GM18861 (cell line): ENCODE data around the gene GOLGA6A.
"Not testable (repeated sequence)": the region's sequence is repeated elsewhere in the genome, so short reads cannot be mapped to it uniquely, and the experiment has no call there.

Experiments
- ATAC-seq: cut with Tn5 transposase; IDR thresholded peaks from one replicate; pipeline ENCODE4 v1.9.1; 2021; ENCODE audit not compliant: unreplicated experiment

GOLGA6A gene, protein sequence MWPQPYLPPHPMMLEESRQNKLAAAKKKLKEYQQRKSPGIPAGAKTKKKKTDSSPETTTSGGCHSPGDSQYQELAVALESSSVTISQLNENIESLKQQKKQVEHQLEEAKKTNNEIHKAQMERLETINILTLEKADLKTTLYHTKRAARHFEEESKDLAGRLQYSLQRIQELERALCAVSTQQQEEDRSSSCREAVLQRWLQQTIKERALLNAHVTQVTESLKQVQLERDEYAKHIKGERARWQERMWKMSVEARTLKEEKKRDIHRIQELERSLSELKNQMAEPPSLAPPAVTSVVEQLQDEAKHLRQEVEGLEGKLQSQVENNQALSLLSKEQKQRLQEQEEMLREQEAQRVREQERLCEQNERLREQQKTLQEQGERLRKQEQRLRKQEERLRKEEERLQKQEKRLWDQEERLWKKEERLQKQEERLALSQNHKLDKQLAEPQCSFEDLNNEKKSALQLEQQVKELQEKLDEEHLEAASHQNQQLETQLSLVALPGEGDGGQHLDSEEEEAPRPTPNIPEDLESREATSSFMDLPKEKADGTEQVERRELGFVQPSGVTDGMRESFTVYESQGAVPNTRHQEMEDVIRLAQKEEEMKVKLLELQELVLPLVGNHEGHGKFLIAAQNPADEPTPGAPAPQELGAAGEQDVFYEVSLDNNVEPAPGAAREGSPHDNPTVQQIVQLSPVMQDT

DNA sequence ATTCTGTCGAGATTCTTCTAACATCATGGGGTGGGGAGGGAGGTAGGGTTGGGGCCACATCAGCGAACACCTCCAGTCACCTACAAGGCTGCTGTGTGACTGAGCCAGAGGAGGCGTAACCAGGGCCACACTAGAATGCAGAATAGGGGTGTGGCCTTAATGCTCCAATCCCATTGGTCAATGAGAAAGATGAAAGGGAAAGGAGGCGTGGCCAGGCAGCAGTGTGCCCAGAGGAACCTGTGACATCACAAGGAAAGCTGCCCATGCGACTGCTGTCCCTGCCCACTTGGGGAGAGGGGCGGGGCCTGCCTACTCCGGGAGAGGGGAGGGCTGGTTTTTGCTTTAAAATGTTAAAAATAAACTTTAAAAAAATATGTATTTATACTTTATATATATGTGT is at the start of gene GOLGA6A:
Gene GOLGA6A (minus strand): TSS at position 101 of the 400 bp plus-strand sequence. CDS start 41 bp downstream, at position 60.
- ATAC-seq: not testable (repeated sequence)

DNA sequence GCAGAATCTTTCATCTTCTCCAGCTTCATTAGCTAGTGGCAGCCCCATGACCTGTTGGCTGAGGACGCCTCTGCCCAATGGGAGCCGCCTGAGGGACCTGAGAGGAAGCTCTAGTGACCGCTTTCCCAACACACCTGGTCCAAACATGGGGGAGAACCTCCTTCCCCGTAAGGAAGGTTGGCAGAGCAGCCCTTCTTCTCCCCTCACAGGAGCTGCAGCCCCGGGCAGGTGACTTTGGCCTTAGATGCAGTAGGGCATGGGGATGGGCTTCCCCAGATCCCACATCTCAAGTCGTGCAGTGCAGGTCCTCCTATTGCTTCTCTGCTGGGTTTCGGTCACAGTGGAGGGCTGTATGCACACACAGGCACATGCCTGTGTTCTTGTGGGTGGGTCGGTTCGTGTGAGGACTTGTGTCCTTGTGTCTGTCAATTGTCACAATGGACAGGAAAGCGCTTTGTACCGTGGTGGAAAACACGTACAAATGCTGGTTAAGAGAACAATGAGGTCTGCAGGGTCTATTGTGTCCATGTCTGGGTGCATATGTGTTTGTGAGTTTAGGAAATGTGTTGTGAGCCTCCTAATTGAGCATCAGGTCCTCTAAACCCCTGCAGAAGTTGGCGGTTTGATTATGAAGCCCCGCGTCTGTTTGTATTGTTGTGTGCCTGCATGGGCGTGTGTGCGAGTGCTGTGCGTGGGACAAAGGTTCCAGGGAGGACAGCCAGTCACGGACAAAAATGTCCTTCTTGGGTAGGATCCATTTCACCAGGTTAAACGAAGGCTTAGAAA is 49.5 kb upstream of the GOLGA6A start:
- no peak for ATAC-seq

DNA sequence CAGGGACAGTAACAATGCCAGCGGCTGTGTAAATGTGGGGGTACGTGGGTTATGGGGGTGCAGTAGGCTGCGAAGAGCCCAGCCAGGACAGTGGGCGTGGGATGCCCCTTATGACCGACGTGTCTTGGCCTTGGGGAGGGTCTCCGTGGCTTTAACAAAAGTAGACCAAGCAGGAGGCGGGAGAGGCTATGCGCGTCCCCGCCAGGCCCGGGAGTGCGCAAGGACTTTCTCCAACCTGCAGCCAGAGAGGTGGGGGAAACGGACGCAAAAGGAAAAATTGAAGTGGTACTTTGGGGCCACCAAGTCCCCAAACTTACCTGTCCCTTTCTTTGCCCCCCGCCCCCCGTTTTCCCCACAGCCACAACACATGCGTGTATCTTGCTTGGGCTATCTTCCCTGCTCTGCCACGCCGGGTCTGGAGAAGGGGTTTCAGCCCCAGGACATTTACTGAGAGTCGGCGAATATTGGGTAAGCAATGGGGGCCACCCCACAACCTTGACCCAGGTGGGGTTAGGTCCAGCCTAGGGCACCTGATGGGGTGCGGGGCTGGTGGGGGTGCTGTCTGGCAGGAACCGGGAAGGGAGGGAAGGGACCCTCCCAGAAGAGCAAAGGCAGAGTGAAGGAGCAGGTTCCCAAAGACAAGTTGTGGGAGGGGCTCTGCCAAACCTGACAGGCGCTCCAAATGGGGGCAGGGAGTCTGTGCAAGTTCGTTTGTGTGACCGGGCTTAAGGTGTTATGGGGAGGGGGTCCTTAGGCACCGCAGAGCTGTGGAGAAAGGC is 48.7 kb upstream of the GOLGA6A start:
- ATAC-seq: no peak

DNA sequence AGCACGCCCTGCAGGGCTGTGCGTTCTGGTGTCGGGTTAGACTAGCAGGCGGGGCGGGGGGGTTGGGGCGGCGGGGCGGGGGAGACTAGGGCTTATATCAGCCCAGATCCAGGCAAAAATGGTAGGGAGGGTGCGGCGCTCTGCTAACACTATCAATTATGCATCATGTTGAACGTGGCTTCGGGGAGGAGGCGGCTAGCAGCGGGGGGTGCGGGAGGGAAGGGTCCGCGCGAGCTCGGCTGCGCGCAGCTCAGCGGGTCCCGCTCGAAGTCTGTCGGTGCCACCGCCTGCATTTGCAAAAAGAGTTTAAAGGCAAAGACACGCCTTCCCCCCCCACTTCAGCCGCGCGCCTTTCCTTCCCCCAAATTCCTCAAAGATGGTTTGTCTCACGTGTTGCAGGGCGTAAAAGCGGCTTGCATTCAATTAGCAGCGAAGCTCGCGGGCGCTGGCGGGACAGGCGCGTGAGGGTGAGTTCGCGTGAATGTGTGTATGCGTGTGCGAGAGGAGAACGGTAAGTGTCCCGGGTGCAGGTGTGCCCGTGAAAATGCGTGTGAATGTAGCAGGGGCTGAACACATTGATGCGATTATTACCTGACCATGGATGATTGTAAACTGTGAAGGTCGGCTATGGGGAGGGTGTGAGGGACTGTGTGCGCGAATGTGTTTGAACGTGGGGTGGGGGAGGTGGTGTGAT is 48.0 kb upstream of the GOLGA6A start, which contains the start of gene ISLR2:
Gene ISLR2 (plus strand): TSS at position 432 of the 694 bp plus-strand sequence. CDS start 2,169 bp downstream, outside the sequence.
- no peak for ATAC-seq

DNA sequence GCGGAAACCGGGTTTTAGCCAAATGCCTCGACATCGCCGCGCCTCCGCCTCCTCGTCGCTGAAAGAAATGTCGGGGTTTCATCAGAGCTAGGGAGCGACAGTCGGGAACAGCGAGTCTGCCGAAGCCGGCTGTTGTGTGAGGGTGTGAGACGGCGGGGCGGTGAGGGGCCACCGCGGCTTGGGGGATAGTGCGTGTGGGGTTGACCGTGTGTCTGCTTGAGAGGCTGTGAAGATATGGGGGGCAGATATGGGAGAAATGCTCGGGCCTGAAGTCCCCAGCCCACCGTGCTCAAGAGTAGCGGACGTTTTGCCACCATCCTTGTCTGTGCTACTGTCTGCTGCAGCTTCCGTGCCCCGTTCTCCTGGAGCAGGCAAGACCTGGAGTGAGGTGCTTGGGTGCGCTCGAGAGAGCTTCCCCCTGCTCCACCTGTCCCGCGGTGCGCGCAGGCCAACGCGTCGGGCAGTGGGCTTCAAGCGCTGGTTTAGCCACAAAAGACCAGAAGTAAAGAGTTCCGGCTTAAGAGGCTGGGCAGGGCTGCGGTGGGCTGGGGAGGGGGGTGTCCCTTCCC is 47.3 kb upstream of the GOLGA6A start:
- no peak for ATAC-seq

DNA sequence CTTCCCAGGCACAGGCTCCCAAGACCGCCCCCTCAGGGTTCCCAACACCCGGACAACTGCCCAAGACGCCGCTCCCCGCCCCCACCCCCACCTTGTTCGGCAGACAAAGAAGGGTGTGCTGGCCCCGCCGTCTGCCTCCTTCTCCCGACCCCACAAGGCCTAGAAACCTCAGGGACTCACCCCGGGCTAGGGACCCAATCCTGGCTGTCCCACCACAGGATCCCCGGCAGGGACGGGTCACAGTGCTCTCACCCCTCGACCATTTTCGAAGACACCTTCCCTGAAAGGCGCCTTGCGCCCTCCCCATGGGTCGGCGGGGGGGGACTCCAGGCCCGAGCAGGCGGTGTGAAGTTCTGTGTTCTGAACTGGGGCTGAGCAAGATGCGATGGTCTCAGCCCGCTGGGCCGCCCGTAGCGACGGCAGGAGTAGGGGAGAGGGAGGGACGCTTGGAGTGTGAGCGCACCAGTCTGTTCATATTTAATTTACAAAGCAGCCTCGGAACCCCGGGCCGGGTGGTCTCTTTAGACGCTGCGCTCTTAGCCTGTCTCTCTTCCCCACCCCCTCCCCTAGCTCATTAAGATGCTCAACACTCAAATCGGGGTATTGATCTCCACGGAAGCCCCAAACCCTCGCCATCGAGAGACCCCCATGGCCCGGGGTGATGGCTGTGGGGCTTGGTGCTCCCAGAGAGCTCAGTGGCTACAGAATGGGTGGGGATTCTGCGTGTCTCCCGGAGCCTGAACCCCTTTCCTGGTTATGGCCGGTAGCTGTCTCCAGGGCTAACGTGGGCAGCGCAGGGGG is 46.6 kb upstream of the GOLGA6A start:
- ATAC-seq: no peak

DNA sequence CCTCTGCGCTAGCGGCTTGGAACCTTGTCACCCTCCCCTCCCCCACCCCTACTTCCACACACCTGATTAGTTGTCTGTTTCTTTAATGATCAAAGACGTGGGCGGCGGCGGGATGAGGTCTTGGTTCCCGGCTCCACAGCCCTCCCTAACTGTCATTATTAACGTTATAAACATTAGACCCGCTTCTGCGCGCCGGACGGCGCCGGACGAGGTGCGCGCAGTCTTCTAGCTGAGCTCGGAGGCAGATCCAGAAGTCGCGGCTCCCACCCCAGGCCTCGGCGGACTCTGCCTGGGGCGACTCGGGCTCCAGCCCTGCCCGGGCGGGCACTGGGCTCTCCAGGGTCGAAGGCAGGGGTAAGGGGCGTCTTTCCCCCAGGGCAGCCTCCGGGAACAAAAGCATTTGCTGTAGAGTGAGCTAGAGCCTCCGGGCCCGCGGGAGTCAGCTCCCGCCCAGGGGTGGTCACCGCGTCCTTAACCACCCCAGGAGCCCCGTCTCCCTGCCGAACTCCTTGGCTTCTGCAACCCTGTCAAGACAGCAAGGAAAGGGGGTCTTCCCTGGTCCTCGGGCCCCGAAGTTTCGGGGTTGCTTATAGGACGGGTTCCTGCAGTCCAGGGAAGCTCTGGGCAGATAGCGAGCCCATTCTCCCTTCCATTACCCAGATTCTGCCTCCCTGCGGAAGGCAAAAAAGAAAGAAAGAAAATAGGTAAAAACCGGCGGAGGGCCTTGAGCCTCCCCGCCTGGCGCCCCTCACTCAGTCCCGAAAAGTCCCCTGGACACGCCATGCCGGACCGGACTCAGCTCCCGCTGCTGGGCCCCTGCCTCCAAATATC is 45.8 kb upstream of the GOLGA6A start:
- no peak for ATAC-seq

DNA sequence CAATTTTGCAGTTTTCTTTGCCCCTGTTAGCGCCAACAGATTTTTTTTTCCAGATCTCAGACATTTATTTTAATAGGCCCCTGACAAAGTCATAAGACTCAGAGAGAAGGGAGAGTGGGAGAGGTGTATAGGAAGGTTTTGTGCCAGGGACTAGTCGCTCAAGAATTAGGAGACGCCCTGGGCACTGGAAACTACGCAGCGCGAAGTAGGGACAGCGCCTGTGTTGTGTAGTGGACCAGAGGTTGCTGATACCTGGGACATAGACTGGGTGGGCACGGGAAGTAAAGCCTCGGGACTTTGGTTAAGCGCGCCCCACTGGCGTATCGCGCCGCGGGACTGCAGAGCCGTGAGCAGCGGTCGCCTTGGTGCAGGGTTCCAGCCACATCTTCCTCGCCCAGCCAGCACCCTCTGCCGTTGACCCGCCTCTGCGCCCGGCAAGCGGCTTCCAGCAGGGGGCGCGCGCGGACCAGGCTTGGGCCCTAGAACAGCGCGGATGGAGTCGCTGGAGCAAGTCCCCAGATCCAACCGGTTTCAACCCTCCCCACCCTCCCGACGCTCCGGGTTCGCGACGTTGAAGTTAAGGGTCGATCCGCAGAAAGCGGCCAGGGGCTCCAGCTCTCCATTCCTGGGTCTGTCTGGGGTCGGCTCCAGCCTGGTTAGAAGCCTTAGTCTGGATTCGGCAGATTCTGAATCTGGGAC is 45.1 kb upstream of the GOLGA6A start:
- no peak for ATAC-seq

DNA sequence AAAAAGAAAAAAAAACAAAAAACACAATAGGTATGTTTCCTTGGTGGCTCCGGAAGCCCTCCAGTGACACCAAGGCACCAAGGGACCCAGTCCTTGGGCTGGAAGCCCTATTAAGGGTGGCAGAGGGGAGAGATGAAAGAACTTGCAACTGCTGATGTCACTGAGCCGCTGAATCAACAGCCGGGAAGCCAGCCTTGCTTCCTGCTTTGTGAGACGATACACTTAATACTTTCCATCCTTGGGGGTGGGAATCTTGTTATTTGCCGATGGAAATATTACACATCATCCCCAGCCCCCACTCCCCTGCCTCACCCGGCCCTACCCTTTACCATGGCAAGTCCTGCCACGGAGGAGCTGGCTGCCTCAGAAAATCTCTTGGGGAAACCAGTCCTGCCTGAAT is 42.4 kb upstream of the GOLGA6A start:
- no peak for ATAC-seq

DNA sequence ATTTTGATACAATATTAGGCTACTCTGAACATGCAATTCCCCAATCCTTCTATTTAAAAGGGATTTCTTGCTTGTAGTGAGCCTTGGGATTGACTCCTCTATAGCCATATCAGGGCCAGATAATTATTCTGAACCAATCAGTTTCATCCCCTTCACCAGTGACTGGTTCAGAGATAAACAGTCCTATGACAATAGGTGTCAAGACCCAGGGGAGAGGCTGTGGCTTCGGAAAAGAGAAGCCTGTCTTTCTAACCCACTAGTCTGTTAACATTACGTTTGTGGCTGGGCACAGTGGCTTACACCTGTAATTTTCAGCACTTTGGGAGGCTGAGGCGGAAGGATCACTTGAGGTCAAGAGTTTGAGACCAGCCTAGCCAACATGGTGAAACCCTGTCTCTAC is 41.8 kb upstream of the GOLGA6A start:
- ATAC-seq: no peak

DNA sequence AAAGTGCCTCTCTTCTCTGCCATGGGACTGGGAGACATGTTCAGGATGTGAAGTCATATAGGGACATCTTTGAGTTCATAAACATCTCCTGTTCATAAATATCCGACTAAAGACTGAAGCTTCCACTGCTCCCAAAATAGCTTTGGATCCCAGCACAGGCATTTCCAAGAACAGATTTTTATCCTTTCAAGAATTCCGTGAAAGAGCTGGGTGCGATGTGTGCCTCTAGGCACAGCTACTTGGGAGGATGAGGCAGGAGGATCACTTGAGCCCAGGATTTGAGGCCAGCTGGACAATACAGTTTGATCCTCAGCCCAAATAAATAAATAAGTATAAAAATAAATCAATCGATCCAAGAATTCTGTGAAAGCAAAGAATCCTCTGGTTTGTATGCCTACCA is 41.3 kb upstream of the GOLGA6A start:
- ATAC-seq: no peak

DNA sequence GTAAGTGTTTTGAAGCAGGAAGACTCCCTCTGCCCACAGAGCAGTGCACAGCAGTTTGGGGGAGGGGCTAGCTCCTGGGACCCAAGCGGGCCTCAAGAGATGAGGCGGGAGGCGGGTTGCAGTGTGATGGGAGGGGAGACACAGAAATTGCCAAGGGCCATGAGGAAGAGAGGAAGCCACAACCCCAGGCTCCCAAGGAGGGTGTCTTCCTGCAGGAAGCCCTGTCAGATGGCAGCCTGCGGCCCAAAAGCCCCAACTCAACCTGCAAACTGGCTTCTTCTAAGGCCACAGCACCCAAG is 40.7 kb upstream of the GOLGA6A start:
- ATAC-seq: no peak

DNA sequence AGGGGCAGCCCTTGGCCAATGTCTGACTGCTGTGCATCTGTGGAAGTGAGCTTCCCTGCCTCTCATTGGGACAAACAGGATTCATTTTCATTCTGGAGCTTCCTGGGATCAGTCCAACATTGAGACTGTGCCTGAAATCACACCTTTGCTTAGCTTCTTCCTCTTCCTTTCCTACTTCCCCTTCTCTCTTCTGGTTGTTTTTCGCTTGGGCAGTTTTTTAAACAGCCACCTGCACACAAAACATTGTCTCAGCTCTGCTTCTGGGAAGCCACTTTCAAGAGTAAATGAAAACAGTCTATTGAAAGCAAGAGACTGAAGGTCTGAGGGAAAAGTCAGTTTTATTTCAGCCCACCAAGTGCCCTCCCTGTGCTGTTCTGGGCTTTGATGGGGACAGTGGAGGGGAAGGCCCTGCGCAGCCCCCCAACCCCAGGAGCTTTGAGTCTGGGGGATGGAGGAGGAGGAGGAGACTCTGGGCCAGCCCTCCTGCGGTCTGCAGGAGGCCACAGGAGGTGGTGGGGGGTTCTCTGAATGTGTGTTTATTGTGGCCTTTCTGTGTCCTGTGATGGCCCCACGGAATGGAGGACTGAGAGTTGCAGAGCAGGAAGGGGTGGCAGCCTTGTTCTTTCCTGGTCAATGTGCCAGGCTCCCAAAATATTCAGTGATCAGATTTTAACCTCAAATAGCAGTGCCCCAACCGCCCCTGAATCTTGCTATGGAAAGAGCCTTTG is 40.2 kb upstream of the GOLGA6A start:
- ATAC-seq: no peak

DNA sequence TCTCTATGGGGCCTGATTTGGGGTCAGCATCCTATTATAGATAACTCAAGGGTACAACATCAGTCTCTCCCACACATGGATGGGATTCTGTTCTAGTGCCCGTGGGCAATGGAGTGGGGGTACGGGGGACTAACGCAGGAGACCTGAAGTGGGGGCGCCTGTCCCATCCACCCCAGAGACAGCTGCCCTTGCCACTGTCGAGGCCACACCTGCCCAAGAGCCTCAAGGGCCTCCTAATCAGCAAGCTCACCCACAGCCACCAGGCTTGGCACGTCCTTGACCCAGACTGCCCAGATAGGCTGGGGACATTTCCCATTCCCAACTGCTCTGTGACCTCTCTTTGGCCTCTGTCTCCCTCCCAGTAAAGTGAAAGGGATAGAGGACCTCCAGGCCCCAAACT is 39.5 kb upstream of the GOLGA6A start:
- no peak for ATAC-seq

DNA sequence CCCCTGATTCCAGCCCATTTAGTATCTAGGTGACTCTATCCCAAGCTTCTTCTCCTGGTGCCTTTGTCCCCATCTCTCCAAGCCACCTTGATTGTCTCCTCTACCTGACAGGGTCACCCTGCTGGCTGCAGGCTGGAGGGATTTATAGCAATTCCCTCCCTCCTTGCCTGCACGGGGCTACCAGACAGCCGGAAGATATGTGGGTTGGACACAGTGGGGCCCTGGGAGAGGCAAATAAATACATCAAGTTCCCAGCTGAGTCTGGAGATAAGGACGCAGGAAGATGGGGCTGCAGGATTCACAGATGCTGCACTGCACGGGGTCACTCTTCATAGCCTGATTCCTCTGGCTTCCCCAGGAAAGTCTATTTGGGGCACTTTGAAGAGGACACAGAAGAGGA is 38.7 kb upstream of the GOLGA6A start:
- ATAC-seq: no peak

DNA sequence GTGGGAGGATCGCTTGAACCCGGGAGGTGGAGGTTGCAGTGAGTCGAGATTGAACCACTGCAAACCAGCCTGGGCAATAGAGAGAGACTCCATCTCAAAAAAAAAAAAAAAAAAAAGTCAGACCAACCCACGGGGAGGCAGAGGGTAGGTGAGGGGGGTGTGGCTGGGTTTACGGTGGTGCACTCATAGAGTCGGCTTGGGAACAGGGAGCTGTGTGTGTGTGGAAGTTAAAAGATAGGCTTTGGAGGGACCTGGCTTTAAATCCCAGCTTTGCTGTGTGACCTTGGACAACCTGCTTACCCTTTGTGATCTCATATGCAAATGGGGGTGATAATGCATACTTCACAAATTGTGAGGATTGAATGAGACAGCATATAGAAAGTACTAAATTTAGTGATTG is 38.1 kb upstream of the GOLGA6A start:
- ATAC-seq: no peak

DNA sequence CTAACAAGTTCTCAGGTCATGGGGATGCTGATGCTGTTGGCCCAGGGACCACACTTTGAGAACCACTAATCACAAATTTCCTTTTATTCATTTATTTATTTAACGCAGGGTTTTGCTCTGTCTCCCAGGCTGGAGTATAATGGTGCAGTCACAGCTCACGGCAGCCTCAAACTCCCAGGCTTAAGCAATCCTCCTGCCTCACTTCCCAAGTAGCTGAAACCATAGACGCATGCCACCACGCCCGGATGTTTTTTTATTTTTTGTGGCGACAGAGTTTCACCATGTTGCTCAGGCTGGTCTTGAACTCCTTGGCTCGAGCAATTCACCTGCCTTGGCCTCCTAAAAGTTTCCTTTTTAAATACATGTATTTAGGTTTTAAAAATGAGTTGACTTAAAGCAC is 27.4 kb upstream of the GOLGA6A start:
- no peak for ATAC-seq
